ENCODE measurements around the gene COG5.
A peak's percentile ranks its signal among the peaks of the same experiment; 100 is the strongest.

The COG5 gene

GRCh38 chr7:107463139-107464078, 100.3 kb downstream of the COG5 start:
- DNase-seq (ENCODE audit: low spot score): peak; percentile 18
- peak; percentile 58 for TF ChIP-seq CTCF (IDR thresholded peaks at IDR 0.05; ENCODE audit: extremely low read depth, missing control alignments)

GRCh38 chr7:107461938-107462533, 101.7 kb downstream of the COG5 start:
- DNase-seq (ENCODE audit: low spot score): no peak
- TF ChIP-seq CTCF (IDR thresholded peaks at IDR 0.05; ENCODE audit: extremely low read depth, missing control alignments): no peak

GRCh38 chr7:107453388-107453787, 110.3 kb downstream of the COG5 start:
- TF ChIP-seq CTCF (IDR thresholded peaks at IDR 0.05; ENCODE audit: extremely low read depth, missing control alignments): no peak

GRCh38 chr7:107450970-107451369, 112.8 kb downstream of the COG5 start:
- no peak for DNase-seq (ENCODE audit: low spot score)
- no peak for TF ChIP-seq CTCF (IDR thresholded peaks at IDR 0.05; ENCODE audit: extremely low read depth, missing control alignments)

More at GRCh38 chr7:107453388-107453787, 110.3 kb downstream of the COG5 start:
- no peak for DNase-seq (ENCODE audit: low spot score)

GRCh38 chr7:107446988-107447387, 116.7 kb downstream of the COG5 start:
- no peak for TF ChIP-seq CTCF (IDR thresholded peaks at IDR 0.05; ENCODE audit: extremely low read depth, missing control alignments)
- no peak for DNase-seq (ENCODE audit: low spot score)

GRCh38 chr7:107446531-107446930, 117.2 kb downstream of the COG5 start:
- DNase-seq (ENCODE audit: low spot score): no peak
- TF ChIP-seq CTCF (IDR thresholded peaks at IDR 0.05; ENCODE audit: extremely low read depth, missing control alignments): no peak

- no peak for TF ChIP-seq CTCF (IDR thresholded peaks at IDR 0.05; ENCODE audit: extremely low read depth, missing control alignments)
- DNase-seq (ENCODE audit: low spot score): no peak
Observed at GRCh38 chr7:107442678-107443077, 121.0 kb downstream of the COG5 start.
